Thymus (tissue), 11 donors: ENCODE results near the gene UBE2E2. TPM values are rescaled to one million over a fixed set of nuclear protein-coding genes. Genes with fewer than 3 reads are reported as not detected.

ENCODE experiments used
- DNase-seq, 9 donors: peaks; one replicate each; pipeline ENCODE4 v3.0.0-alpha.2; 2013; ENCODE audit warnings: low spot score in 9 of 9, low read depth in 6 of 9, missing footprints in 1 of 9
- H3K27ac ChIP-seq, 2 donors: one replicate each; pipeline ENCODE4 v1.5.1; 2013; ENCODE audit warnings: control low read depth in 1 of 2, low read depth in 1 of 2, low read length in 1 of 2, mild to moderate bottlenecking in 1 of 2, moderate library complexity in 1 of 2
- H3K27me3 ChIP-seq, 2 donors: one replicate each; pipeline ENCODE4 v1.5.1; 2013; ENCODE audit warnings: low read length in 1 of 2; ENCODE audit not compliant: control insufficient read depth in 2 of 2, insufficient read depth in 1 of 2
- H3K36me3 ChIP-seq, 2 donors: one replicate each; pipeline ENCODE4 v1.5.1; 2013; ENCODE audit warnings: low read length in 1 of 2, mild to moderate bottlenecking in 1 of 2, moderate library complexity in 1 of 2; ENCODE audit not compliant: control insufficient read depth in 2 of 2, insufficient read depth in 2 of 2
- H3K4me1 ChIP-seq, 2 donors: one replicate each; pipeline ENCODE4 v1.5.1; 2013; ENCODE audit warnings: low read length in 2 of 2; ENCODE audit not compliant: control insufficient read depth in 2 of 2, insufficient read depth in 2 of 2
- H3K4me3 ChIP-seq, 2 donors: one replicate each; pipeline ENCODE4 v1.5.1; 2013; ENCODE audit warnings: low read length in 2 of 2, control low read depth in 1 of 2, mild to moderate bottlenecking in 1 of 2
- H3K9me3 ChIP-seq, 2 donors: one replicate each; pipeline ENCODE4 v1.5.1; 2013; ENCODE audit warnings: low read length in 1 of 2, mild to moderate bottlenecking in 1 of 2; ENCODE audit not compliant: control insufficient read depth in 2 of 2, insufficient read depth in 1 of 2
- WGBS: extraction: QIAGEN DNeasy Blood & Tissue Kit; methylation state at CpG from one replicate; pipeline ENCODE4 v1.1.7; 2013; 5-methylcytosine and 5-hydroxymethylcytosine counted together
- polyA plus RNA-seq: library from polyadenylated mRNA; stranded (reverse); fragments of 200-250 nt; gene quantifications from one replicate; pipeline ENCODE4 v1.2.3, GENCODE V29; 2013
- total RNA-seq: library from RNA; stranded (reverse); fragments of 120-200 nt; gene quantifications from one replicate; pipeline ENCODE4 v1.2.4, GENCODE V29; 2013
- donor health status: healthy.

UBE2E2 gene
- total and polyA plus RNA-seq, 2 donors = 32.9 to 35.5 TPM

DNA sequence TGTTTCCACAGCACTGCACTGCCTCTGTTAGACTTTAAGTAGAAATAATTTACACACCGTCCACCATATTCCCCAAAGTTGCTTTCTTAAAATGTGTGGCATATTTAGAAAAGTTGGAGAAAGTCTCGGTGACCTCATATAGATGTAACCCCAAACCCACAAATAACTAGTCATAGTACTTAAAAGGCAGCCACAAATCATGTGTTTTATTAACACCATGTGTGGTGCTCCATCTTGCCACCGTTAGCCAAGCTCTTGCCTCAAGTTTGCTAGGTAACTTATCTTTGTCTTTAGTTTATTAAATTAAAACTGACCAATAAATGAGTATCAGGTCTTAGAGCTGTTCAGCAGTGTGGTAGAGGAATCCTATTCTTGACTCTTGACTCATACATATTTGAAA is 257.9 kb downstream of the UBE2E2 start:
- Histone ChIP-seq H3K9me3 (no peaks in the 10 kb centered on the region), H3K4me1 (peaks cover 0 to 9% of the 10 kb centered on the region in 2 donors), H3K4me3 (no peak overlapping the region), H3K27ac (no peak overlapping the region), H3K36me3 (no peaks in the 10 kb centered on the region), H3K27me3 (no peaks in the 10 kb centered on the region)
- DNase-seq = no peak
- WGBS = 98% methylated on average over 3 of the region's 3 CpGs

DNA sequence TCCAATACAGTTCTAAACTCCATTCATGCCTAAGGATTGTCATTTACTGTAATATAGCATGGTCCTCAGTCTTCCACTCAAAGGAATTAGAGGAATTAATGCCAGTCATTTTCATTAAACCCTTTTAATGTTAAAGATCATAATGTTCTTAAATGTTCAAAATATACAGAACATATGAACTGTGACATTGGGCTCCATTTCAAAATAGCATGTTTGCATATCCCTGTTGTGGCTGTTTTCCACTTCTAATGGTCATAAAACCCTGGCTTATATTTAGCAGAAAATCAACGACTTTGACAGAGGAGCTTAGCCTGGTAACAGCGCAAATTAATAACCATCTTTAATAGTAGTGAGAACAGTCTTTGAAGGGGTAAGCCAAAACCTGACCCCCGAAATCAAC is 260.7 kb downstream of the UBE2E2 start:
- H3K9me3 ChIP-seq = no peaks in the 10 kb centered on the region
- no peaks in the 10 kb centered on the region for H3K36me3 ChIP-seq
- DNase-seq = no peak
- no peak overlapping the region for H3K27ac ChIP-seq
- H3K4me1 ChIP-seq = no peaks in the 10 kb centered on the region
- no peaks in the 10 kb centered on the region for H3K27me3 ChIP-seq
- H3K4me3 ChIP-seq = no peak overlapping the region
- 99% methylated on average over 3 of the region's 3 CpGs for WGBS

DNA sequence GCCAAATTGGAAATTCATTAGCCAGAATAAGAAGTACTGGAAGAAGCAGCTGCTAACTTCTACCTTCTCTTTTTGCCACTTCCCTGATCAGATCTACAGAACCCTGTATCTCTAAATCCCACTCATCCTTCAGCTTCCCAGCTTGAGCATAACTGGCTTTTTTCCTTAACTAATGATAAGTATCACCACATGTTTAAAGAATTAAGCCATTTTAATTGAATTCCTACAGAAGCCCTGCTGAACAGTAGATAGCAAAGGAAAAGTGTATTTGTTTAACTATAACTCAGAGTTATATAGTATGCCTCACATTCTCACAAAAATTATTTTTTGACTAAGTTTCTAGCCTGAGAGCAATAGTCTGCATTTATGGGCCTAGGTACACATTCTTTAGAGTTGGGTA is 262.4 kb downstream of the UBE2E2 start:
- Histone ChIP-seq H3K36me3 (no peaks in the 10 kb centered on the region), H3K9me3 (no peaks in the 10 kb centered on the region), H3K27ac (no peak overlapping the region), H3K4me3 (no peak overlapping the region), H3K4me1 (no peaks in the 10 kb centered on the region), H3K27me3 (no peaks in the 10 kb centered on the region)
- no peak for DNase-seq

DNA sequence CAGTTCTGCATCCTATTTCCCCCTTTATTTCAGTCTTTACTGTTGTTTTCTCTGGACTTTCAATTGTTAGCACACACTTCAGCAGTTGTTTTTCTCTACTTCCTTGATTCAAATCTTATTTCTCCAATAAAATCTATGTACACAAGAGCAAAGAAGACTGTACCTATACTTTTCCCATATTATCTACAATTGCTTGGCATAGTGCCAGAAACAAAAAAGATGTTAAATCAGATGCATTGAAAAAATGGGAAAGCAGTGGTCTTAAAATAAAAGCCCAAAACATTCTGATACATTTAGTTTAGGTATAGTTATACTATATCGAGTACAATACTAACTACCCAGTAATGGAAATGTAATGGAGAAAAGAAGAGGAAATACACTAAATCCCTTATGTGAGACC is 265.1 kb downstream of the UBE2E2 start:
- no peaks in the 10 kb centered on the region for H3K36me3 ChIP-seq
- H3K4me3 ChIP-seq = no peak overlapping the region
- 100% methylated on average over 1 of the region's 1 CpG for WGBS
- no peaks in the 10 kb centered on the region for H3K27me3 ChIP-seq
- DNase-seq = no peak
- H3K27ac ChIP-seq = no peak overlapping the region
- no peaks in the 10 kb centered on the region for H3K4me1 ChIP-seq
- no peaks in the 10 kb centered on the region for H3K9me3 ChIP-seq

DNA sequence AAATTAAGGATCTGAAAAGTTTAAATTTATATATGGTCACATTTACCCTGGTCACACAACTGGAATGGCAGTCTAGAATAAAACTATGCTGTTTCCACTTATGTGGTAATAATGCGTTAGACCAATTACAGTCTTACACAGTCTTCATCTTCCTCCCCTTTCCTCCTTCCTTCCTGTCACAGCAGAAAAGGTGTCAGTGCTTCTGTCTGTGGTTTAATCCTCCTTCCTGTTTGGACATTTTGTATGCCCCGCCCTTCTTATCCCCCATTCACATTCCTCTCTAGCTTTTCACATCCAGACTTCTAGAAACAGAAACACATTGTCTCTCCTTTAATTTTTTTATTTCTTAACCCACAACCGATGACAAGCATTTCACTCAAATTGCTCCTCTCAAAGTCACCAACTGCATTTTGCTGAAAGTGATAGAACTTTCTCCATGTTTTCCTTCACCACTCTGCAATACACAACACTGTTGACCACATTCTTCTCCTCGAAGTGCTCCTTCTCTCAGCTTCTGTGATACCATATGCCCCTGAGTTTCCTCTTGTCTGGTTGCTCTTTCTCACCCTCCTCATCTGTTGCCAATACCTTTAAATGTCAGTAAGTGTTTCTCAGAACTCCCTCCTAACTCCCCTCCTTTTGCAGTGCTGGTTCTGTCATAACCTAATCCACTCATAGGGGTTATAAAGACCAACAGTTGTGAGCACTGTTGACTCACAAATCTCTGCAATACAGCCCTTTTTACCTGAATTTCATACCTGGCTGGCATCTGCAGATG is 271.6 kb downstream of the UBE2E2 start:
- peaks cover 0 to 3% of the 10 kb centered on the region in 2 donors for H3K36me3 ChIP-seq
- DNase-seq = peak in 1 of 9 donors; percentile 25

DNA sequence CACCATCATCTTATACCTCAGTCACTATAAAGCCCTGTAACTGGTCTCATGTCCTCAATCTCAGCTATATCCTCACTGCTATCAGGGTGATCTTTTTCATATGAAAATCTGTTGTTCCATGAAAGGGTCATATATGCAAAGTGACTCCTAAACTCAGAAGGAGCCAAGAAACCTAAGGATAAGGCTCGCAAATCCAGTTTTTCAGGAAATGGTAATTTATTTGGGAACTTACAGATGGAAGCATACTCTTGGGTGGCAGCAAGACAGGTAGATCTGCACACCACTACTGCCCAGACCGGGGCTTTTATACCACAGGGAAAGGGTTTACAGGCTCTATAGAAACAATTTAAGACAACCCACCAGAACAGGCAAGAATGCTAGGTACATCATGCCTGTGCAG is 272.3 kb downstream of the UBE2E2 start:
- Histone ChIP-seq H3K9me3 (peaks cover 7 to 19% of the 10 kb centered on the region in 2 donors), H3K4me1 (no peaks in the 10 kb centered on the region), H3K36me3 (peaks cover 3 to 4% of the 10 kb centered on the region in 2 donors), H3K27ac (no peak overlapping the region), H3K27me3 (no peaks in the 10 kb centered on the region), H3K4me3 (no peak overlapping the region)
- WGBS = 98% methylated on average over 2 of the region's 2 CpGs
- no peak for DNase-seq

More for the DNA sequence above, 271.6 kb downstream of the UBE2E2 start:
- WGBS = 75% methylated on average over 4 of the region's 4 CpGs
- no peaks in the 10 kb centered on the region for H3K27me3 ChIP-seq
- H3K4me3 ChIP-seq = no peak overlapping the region
- no peaks in the 10 kb centered on the region for H3K4me1 ChIP-seq
- H3K9me3 ChIP-seq = peaks cover 6 to 12% of the 10 kb centered on the region in 2 donors
- H3K27ac ChIP-seq = no peak overlapping the region

DNA sequence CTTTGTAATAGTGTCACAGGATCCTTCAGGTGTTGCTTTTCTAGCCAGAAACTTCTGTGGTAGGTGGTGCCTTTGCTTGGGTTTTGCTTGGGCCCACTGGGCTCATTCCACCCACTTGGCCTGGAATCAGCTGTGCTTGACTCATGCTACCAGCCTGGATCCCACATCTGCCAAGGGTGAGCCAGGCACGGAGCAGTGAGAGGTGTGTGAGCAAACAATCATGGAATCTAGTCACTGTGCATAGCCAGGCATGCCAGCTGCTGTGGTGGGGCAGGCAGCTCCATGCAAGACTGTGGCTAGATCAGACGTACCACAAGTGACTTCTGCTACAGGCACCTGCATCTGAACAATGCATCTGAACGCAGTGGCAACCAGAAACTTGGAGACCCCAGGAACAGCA is 275.9 kb downstream of the UBE2E2 start:
- Histone ChIP-seq H3K27me3 (no peaks in the 10 kb centered on the region), H3K36me3 (peaks cover 3 to 4% of the 10 kb centered on the region in 2 donors), H3K9me3 (peaks cover 7 to 19% of the 10 kb centered on the region in 2 donors), H3K27ac (no peak overlapping the region), H3K4me1 (no peaks in the 10 kb centered on the region), H3K4me3 (no peak overlapping the region)
- 93% methylated on average over 3 of the region's 3 CpGs for WGBS
- DNase-seq = no peak

DNA sequence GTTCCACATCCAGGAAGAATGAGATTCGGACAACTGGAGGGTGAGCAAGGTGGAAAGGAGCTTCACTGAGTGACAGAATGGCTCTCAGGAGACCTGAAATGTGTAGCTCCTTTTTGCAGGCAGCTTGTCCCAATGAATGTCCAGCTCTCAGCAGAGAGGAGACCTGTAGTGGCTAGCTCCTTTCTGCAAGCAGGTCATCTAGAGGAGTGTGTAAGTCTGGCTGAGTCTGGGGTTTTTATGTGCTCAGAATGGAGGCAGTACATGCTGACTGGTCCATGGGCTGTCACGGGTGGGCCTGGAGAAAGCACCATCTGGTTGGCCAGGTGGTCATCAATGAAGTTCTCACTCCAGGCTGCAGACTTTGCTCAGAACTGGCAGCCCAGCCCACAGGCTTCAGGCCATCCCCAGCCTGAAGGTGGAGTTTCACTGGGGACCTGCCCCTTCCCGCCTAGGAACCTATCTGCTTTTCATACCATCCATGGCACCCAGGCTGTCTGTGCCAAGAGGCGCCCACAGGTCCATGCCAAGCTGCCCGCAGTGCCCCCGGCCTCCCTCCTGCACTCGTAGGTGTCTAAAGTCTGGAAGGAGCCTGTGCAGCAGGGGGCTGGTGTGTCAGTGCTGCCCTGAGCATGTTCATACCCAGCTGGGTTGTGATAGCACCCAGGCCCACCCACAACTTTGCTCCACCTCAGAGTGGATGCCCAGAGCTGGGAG is 276.6 kb downstream of the UBE2E2 start:
- 89% methylated on average over 7 of the region's 7 CpGs for WGBS
- no peaks in the 10 kb centered on the region for H3K4me1 ChIP-seq
- H3K36me3 ChIP-seq = peaks cover 3 to 4% of the 10 kb centered on the region in 2 donors
- no peaks in the 10 kb centered on the region for H3K27me3 ChIP-seq
- no peak overlapping the region for H3K4me3 ChIP-seq
- no peak for DNase-seq
- H3K27ac ChIP-seq = no peak overlapping the region
- H3K9me3 ChIP-seq = peaks cover 7 to 19% of the 10 kb centered on the region in 2 donors

DNA sequence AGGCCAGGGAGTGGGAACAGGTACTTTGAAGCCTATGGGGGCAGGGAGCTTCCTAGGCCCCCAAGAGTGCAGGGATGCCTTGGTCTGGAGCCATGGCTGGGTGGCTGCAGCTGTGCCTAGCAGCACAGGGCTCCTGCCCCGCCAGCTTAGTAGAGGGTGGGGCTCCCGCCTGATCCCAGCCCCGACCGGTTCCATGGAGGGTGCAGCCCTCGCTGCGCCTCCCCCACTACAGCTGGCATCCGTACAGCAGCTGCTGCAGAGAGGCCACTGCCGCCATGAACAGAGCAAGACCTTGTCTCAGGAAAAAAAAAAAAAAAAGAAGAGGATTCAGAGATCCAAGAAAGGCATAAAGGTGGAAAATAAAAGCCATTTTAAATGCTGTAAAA is 277.2 kb downstream of the UBE2E2 start:
- H3K9me3 ChIP-seq = peaks cover 7 to 22% of the 10 kb centered on the region in 2 donors
- peaks cover 3 to 4% of the 10 kb centered on the region in 2 donors for H3K36me3 ChIP-seq
- no peak for DNase-seq
- no peak overlapping the region for H3K27ac ChIP-seq
- no peak overlapping the region for H3K4me3 ChIP-seq
- 98% methylated on average over 8 of the region's 8 CpGs for WGBS
- no peaks in the 10 kb centered on the region for H3K4me1 ChIP-seq
- no peaks in the 10 kb centered on the region for H3K27me3 ChIP-seq
